ENCODE data around the gene IFIT2. TPM values are rescaled to one million over a fixed set of nuclear protein-coding genes. Genes with fewer than 3 reads are reported as not detected.
A peak's percentile ranks its signal among the peaks of the same experiment; 100 is the strongest.

IFIT2 gene
- total RNA-seq, 1 experiment from 2014 or later, result not detected

GRCh38 chr10:89278034-89278535 lies 23.8 kb upstream of the IFIT2 start:
- Histone ChIP-seq H3K56ac (ENCODE audit: insufficient read length, low read depth, low read length) (no peak overlapping the region), H3K23me2 (ENCODE audit: insufficient read length, low read depth, low read length, poor library complexity, severe bottlenecking) (no peaks in the 10 kb centered on the region), H3K14ac (ENCODE audit: insufficient read depth, low read length) (no peak overlapping the region), H3K27me3 (ENCODE audit: insufficient read depth, low read length) (no peaks in the 10 kb centered on the region), H2BK12ac (ENCODE audit: insufficient read length, low read depth, low read length) (no peak overlapping the region), H3K27ac (ENCODE audit: insufficient read length, low read depth, low read length) (no peak overlapping the region), H3K9ac (ENCODE audit: extremely low read depth, insufficient read length, low read length) (no peak overlapping the region), H2AK5ac (ENCODE audit: insufficient read length, low read length) (no peak overlapping the region), H4K5ac (ENCODE audit: insufficient read length, low read depth, low read length) (no peak overlapping the region), H3K18ac (ENCODE audit: insufficient read length, low read depth, low read length) (no peak overlapping the region), H4K20me1 (ENCODE audit: control insufficient read depth, insufficient read depth, insufficient read length) (no peaks in the 10 kb centered on the region), H4K91ac (ENCODE audit: insufficient read length, low read depth, low read length) (no peak overlapping the region), H3K9me3 (ENCODE audit: control insufficient read depth, low read depth, low read length) (no peaks in the 10 kb centered on the region), H2BK15ac (ENCODE audit: low read depth, low read length) (no peak overlapping the region), H2BK120ac (ENCODE audit: low read depth, low read length, poor library complexity, severe bottlenecking) (no peak overlapping the region), H3K79me1 (ENCODE audit: insufficient read depth, low read depth, low read length, poor library complexity, severe bottlenecking) (no peaks in the 10 kb centered on the region), H3K4me2 (ENCODE audit: insufficient read depth, insufficient read length, low read length) (no peak overlapping the region), H3K4ac (ENCODE audit: low read depth, low read length) (no peak overlapping the region), H3T11ph (ENCODE audit: low read length) (peak overlapping the region; percentile 19), H3K23ac (ENCODE audit: insufficient read length, low read depth, low read length) (no peak overlapping the region), H2BK5ac (ENCODE audit: insufficient read length, low read length) (no peak overlapping the region), H4K8ac (replicated peaks; ENCODE audit: insufficient read length, low read depth, low read length) (no peak overlapping the region), H3K79me2 (ENCODE audit: insufficient read depth, low read length) (no peaks in the 10 kb centered on the region), H3K4me1 (ENCODE audit: insufficient read depth, low read length) (no peaks in the 10 kb centered on the region), H2BK20ac (ENCODE audit: low read depth, low read length, poor library complexity, severe bottlenecking) (no peak overlapping the region), H2AFZ (ENCODE audit: low read length) (no peak overlapping the region)
- TF ChIP-seq CTCF (conservative IDR thresholded peaks at IDR 0.05), result no peak
- Mint-ChIP-seq H3K4me1 (peaks cover 12 to 15% of the 10 kb centered on the region in 2 experiments; a peak in 3 of 4 replicates), H3K36me3 (ENCODE audit: insufficient read depth in 1 of 3, low read depth in 3 of 3) (no peaks in the 10 kb centered on the region), H3K27me3 (ENCODE audit: low read depth) (no peaks in the 10 kb centered on the region), H3K4me3 (no peak overlapping the region), H3K27ac (no peak overlapping the region), H3K9me3 (no peaks in the 10 kb centered on the region)
- no CpG with 5 or more reads among the region's 1 CpG for WGBS (ENCODE audit: extremely low coverage, insufficient read length, low lambda C conversion rate)
- DNase-seq, result no peak

All from H9 (cell line).